ENCODE results near the gene C1orf105.

C1orf105 gene

GRCh38 chr1:172499636-172500141, 79.2 kb downstream of the C1orf105 start:
- TF ChIP-seq, protein P1, sequence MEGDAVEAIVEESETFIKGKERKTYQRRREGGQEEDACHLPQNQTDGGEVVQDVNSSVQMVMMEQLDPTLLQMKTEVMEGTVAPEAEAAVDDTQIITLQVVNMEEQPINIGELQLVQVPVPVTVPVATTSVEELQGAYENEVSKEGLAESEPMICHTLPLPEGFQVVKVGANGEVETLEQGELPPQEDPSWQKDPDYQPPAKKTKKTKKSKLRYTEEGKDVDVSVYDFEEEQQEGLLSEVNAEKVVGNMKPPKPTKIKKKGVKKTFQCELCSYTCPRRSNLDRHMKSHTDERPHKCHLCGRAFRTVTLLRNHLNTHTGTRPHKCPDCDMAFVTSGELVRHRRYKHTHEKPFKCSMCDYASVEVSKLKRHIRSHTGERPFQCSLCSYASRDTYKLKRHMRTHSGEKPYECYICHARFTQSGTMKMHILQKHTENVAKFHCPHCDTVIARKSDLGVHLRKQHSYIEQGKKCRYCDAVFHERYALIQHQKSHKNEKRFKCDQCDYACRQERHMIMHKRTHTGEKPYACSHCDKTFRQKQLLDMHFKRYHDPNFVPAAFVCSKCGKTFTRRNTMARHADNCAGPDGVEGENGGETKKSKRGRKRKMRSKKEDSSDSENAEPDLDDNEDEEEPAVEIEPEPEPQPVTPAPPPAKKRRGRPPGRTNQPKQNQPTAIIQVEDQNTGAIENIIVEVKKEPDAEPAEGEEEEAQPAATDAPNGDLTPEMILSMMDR (IDR thresholded peaks at IDR 0.05; ENCODE audit: low read depth, low read length, missing control alignments), result no peak
- H3K36me3 ChIP-seq (replicated peaks), result no peaks in the 10 kb centered on the region
- H3K27me3 ChIP-seq (replicated peaks), result peaks cover 2% of the 10 kb centered on the region
- in situ Hi-C loops (cut with HindIII; ENCODE audit: low pct_ligation_motif_present, low sequenced_read_pairs), result no loop called here
- H3K27ac ChIP-seq, result no peak overlapping the region
- DNase-seq, result peak; percentile 3
- H3K4me3 ChIP-seq (ENCODE audit: low read depth, low read length), result no peak overlapping the region

GRCh38 chr1:172500207-172500606, 79.7 kb downstream of the C1orf105 start:
- no peak overlapping the region for H3K27ac ChIP-seq
- in situ Hi-C loops (cut with HindIII; ENCODE audit: low pct_ligation_motif_present, low sequenced_read_pairs), result no loop called here
- H3K27me3 ChIP-seq (replicated peaks), result peaks cover 2% of the 10 kb centered on the region
- DNase-seq, result no peak
- H3K36me3 ChIP-seq (replicated peaks), result no peaks in the 10 kb centered on the region
- TF ChIP-seq, protein P1 (IDR thresholded peaks at IDR 0.05; ENCODE audit: low read depth, low read length, missing control alignments), result no peak
- H3K4me3 ChIP-seq (ENCODE audit: low read depth, low read length), result no peak overlapping the region

GRCh38 chr1:172507741-172508140, 87.3 kb downstream of the C1orf105 start:
- Histone ChIP-seq H3K4me3 (ENCODE audit: low read depth, low read length) (no peak overlapping the region), H3K27ac (no peak overlapping the region), H3K27me3 (replicated peaks) (peaks cover under 1% of the 10 kb centered on the region), H3K36me3 (replicated peaks) (no peaks in the 10 kb centered on the region)
- TF ChIP-seq, protein P1 (IDR thresholded peaks at IDR 0.05; ENCODE audit: low read depth, low read length, missing control alignments), result no peak
- in situ Hi-C loops (cut with HindIII; ENCODE audit: low pct_ligation_motif_present, low sequenced_read_pairs), result no loop called here
- no peak for DNase-seq

DNA sequence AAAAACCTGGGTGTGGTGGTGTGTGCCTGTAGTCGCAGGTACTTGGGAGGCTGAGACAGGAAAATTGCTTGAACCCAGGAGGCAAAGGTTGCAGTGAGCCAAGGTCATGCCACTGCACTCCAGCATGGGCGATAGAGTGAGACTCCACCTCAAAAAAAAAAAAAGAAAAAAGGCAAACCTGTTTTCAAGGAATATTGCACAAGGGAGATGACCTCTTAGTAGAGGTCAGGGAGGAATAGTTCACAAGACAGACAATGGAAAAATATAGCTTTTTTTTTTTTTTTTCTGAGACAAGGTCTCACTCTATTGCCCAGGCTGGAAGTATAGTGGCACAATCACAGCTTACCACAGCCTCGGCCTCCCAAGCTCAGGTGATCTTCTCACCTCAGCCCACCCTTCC, 90.0 kb downstream of the C1orf105 start:
- TF ChIP-seq, protein P1 (IDR thresholded peaks at IDR 0.05; ENCODE audit: low read depth, low read length, missing control alignments), result no peak
- no peak overlapping the region for H3K4me3 ChIP-seq (ENCODE audit: low read depth, low read length)
- no peak overlapping the region for H3K27ac ChIP-seq
- H3K27me3 ChIP-seq (replicated peaks), result no peaks in the 10 kb centered on the region
- no peaks in the 10 kb centered on the region for H3K36me3 ChIP-seq (replicated peaks)
- no peak for DNase-seq
- in situ Hi-C loops (cut with HindIII; ENCODE audit: low pct_ligation_motif_present, low sequenced_read_pairs), result no loop called here

- Histone ChIP-seq H3K36me3 (replicated peaks) (no peaks in the 10 kb centered on the region), H3K4me3 (ENCODE audit: low read depth, low read length) (no peak overlapping the region), H3K27ac (no peak overlapping the region), H3K27me3 (replicated peaks) (no peaks in the 10 kb centered on the region)
- in situ Hi-C loops (cut with HindIII; ENCODE audit: low pct_ligation_motif_present, low sequenced_read_pairs), result no loop called here
- TF ChIP-seq, protein P1 (IDR thresholded peaks at IDR 0.05; ENCODE audit: low read depth, low read length, missing control alignments), result no peak
- no peak for DNase-seq
Measured at GRCh38 chr1:172512591-172512990, 92.1 kb downstream of the C1orf105 start.

DNA sequence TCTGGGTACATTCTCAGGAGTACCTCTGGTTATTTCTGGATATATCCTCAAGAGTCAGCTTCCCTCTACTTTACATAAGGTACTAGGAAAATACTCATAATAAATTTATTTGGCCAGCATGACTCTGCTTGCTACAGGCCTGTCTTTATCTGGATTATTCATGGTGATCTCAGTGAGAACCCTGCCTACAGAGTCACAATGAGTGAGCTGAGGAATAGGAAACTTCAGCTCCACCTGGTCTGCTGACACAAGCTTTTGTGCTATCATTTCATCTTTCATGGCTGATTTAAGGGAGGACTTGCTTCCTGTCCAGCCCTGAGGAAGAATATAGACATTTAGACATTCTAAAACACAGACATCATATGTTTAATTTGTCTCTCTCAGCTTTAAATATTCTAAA, 93.0 kb downstream of the C1orf105 start:
- H3K4me3 ChIP-seq (ENCODE audit: low read depth, low read length), result no peak overlapping the region
- in situ Hi-C loops (cut with HindIII; ENCODE audit: low pct_ligation_motif_present, low sequenced_read_pairs), result no loop called here
- H3K27me3 ChIP-seq (replicated peaks), result no peaks in the 10 kb centered on the region
- DNase-seq, result peak; percentile 14
- TF ChIP-seq, protein P1 (IDR thresholded peaks at IDR 0.05; ENCODE audit: low read depth, low read length, missing control alignments), result no peak
- no peaks in the 10 kb centered on the region for H3K36me3 ChIP-seq (replicated peaks)
- H3K27ac ChIP-seq, result no peak overlapping the region

Data from brain microvascular endothelial cell (primary cell).